ENCODE measurements around the gene FMN2. TPM values are rescaled to one million over a fixed set of nuclear protein-coding genes. Genes with fewer than 3 reads are reported as not detected.

Gene FMN2
- total RNA-seq, 1 experiment from 2014 or later: not detected

GRCh38 chr1:240496941-240497340 is 405.3 kb downstream of the FMN2 start:
- H3K27me3 ChIP-seq (ENCODE audit: insufficient read depth, low read depth): no peaks in the 10 kb centered on the region
- DNase-seq: no peak
- no peaks in the 10 kb centered on the region for H3F3A ChIP-seq (ENCODE audit: insufficient read depth, low read depth)
- TF ChIP-seq EZH2 (IDR thresholded peaks at IDR 0.05; ENCODE audit: low read depth) (no peak), CTCF (conservative IDR thresholded peaks at IDR 0.05) (no peak)
- no peaks in the 10 kb centered on the region for H3K4me1 ChIP-seq (replicated peaks; ENCODE audit: insufficient read depth)
- BruUV-seq (replicated peaks): no TSS peak
- H4K20me1 ChIP-seq (ENCODE audit: insufficient read depth): no peaks in the 10 kb centered on the region
- ChIA-PET POLR2A (ENCODE audit: unreplicated experiment) (no interaction called here), CTCF (no interaction called here)
- intact Hi-C loops (cut with micrococcal nuclease; ENCODE audit: unreplicated experiment): no loop called here
- no peaks in the 10 kb centered on the region for H3K9me2 ChIP-seq (ENCODE audit: insufficient read depth)
- H3K4me3 ChIP-seq: no peak overlapping the region
- no peak overlapping the region for H3K4me2 ChIP-seq
- no peaks in the 10 kb centered on the region for H3K9me3 ChIP-seq (ENCODE audit: insufficient read depth, low read depth)
- no peaks in the 10 kb centered on the region for H3K36me3 ChIP-seq (ENCODE audit: low read depth)
- H2AFZ ChIP-seq: no peak overlapping the region
- no peak overlapping the region for H3K27ac ChIP-seq
- no peaks in the 10 kb centered on the region for H3K79me2 ChIP-seq (ENCODE audit: low read depth)

- H3K79me2 ChIP-seq (ENCODE audit: low read depth): no peaks in the 10 kb centered on the region
- no TSS peak for BruUV-seq (replicated peaks)
- CTCF ChIA-PET: no interaction called here
- no peak for DNase-seq
- H3K27me3 ChIP-seq (ENCODE audit: insufficient read depth, low read depth): no peaks in the 10 kb centered on the region
- H3K9me3 ChIP-seq (ENCODE audit: insufficient read depth, low read depth): no peaks in the 10 kb centered on the region
- intact Hi-C loops (cut with micrococcal nuclease; ENCODE audit: unreplicated experiment): no loop called here
- POLR2A ChIA-PET (ENCODE audit: unreplicated experiment): no interaction called here
- no peak overlapping the region for H2AFZ ChIP-seq
- H3K4me2 ChIP-seq: no peak overlapping the region
- no peak overlapping the region for H3K27ac ChIP-seq
- H4K20me1 ChIP-seq (ENCODE audit: insufficient read depth): no peaks in the 10 kb centered on the region
- H3K4me3 ChIP-seq: no peak overlapping the region
- H3K36me3 ChIP-seq (ENCODE audit: low read depth): no peaks in the 10 kb centered on the region
- H3F3A ChIP-seq (ENCODE audit: insufficient read depth, low read depth): no peaks in the 10 kb centered on the region
- no peaks in the 10 kb centered on the region for H3K4me1 ChIP-seq (replicated peaks; ENCODE audit: insufficient read depth)
- TF ChIP-seq EZH2 (IDR thresholded peaks at IDR 0.05; ENCODE audit: low read depth): no peak
- TF ChIP-seq CTCF (conservative IDR thresholded peaks at IDR 0.05): no peak
- H3K9me2 ChIP-seq (ENCODE audit: insufficient read depth): no peaks in the 10 kb centered on the region
Observed at GRCh38 chr1:240497908-240498307, 406.2 kb downstream of the FMN2 start.

- no peaks in the 10 kb centered on the region for H3F3A ChIP-seq (ENCODE audit: insufficient read depth, low read depth)
- CTCF ChIA-PET: no interaction called here
Observed at GRCh38 chr1:240498335-240498734, 406.7 kb downstream of the FMN2 start.

More at GRCh38 chr1:240498335-240498734, 406.7 kb downstream of the FMN2 start:
- no peaks in the 10 kb centered on the region for H4K20me1 ChIP-seq (ENCODE audit: insufficient read depth)
- no peak overlapping the region for H2AFZ ChIP-seq
- no peak for DNase-seq
- no TSS peak for BruUV-seq (replicated peaks)
- no peak overlapping the region for H3K4me3 ChIP-seq
- no peaks in the 10 kb centered on the region for H3K36me3 ChIP-seq (ENCODE audit: low read depth)
- H3K9me2 ChIP-seq (ENCODE audit: insufficient read depth): no peaks in the 10 kb centered on the region
- intact Hi-C loops (cut with micrococcal nuclease; ENCODE audit: unreplicated experiment): no loop called here
- H3K79me2 ChIP-seq (ENCODE audit: low read depth): no peaks in the 10 kb centered on the region
- no peak overlapping the region for H3K4me2 ChIP-seq
- no peak for TF ChIP-seq CTCF (conservative IDR thresholded peaks at IDR 0.05)
- TF ChIP-seq EZH2 (IDR thresholded peaks at IDR 0.05; ENCODE audit: low read depth): no peak
- POLR2A ChIA-PET (ENCODE audit: unreplicated experiment): no interaction called here
- no peaks in the 10 kb centered on the region for H3K4me1 ChIP-seq (replicated peaks; ENCODE audit: insufficient read depth)
- no peak overlapping the region for H3K27ac ChIP-seq
- no peaks in the 10 kb centered on the region for H3K27me3 ChIP-seq (ENCODE audit: insufficient read depth, low read depth)
- H3K9me3 ChIP-seq (ENCODE audit: insufficient read depth, low read depth): no peaks in the 10 kb centered on the region
